NCI-H748 treated with DMSO at 0.1 percent for 48 hours (cell line): ENCODE data around the gene KIF26B.

ENCODE experiments used
- DNase-seq: peaks from one replicate; lab custom pipeline; 2025; lab: John Stamatoyannopoulos, UW

The KIF26B gene

GRCh38 chr1:245464290-245464689, 309.5 kb downstream of the KIF26B start:
- no peak for DNase-seq

GRCh38 chr1:245465666-245466065, 310.9 kb downstream of the KIF26B start:
- DNase-seq = no peak

GRCh38 chr1:245466261-245466660, 311.5 kb downstream of the KIF26B start:
- DNase-seq = no peak

- DNase-seq = no peak
Measured at GRCh38 chr1:245467804-245468203, 313.0 kb downstream of the KIF26B start.

- no peak for DNase-seq
Measured at GRCh38 chr1:245469006-245469405, 314.2 kb downstream of the KIF26B start.

GRCh38 chr1:245469734-245470133, 314.9 kb downstream of the KIF26B start:
- no peak for DNase-seq

GRCh38 chr1:245475126-245475525, 320.3 kb downstream of the KIF26B start:
- DNase-seq = no peak

- no peak for DNase-seq
Measured at GRCh38 chr1:245475961-245476516, 321.3 kb downstream of the KIF26B start.

- DNase-seq = no peak
Measured at GRCh38 chr1:245477941-245478340, 323.2 kb downstream of the KIF26B start.

GRCh38 chr1:245480393-245481120, 325.8 kb downstream of the KIF26B start:
- no peak for DNase-seq

- DNase-seq = no peak
Measured at GRCh38 chr1:245481261-245481660, 326.5 kb downstream of the KIF26B start.

- DNase-seq = no peak
Measured at GRCh38 chr1:245483247-245483646, 328.5 kb downstream of the KIF26B start.

- DNase-seq = no peak
Measured at GRCh38 chr1:245484176-245484575, 329.4 kb downstream of the KIF26B start.

GRCh38 chr1:245485996-245486395, 331.2 kb downstream of the KIF26B start:
- no peak for DNase-seq

- DNase-seq = no peak
Measured at GRCh38 chr1:245486775-245487470, 332.1 kb downstream of the KIF26B start.

- DNase-seq = no peak
Measured at GRCh38 chr1:245488346-245489129, 333.8 kb downstream of the KIF26B start.

- DNase-seq = no peak
Measured at GRCh38 chr1:245489838-245490237, 335.1 kb downstream of the KIF26B start.

- DNase-seq = no peak
Measured at GRCh38 chr1:245493029-245493428, 338.2 kb downstream of the KIF26B start.

GRCh38 chr1:245495681-245496080, 340.9 kb downstream of the KIF26B start:
- no peak for DNase-seq

- no peak for DNase-seq
Measured at GRCh38 chr1:245500546-245500945, 345.8 kb downstream of the KIF26B start.

GRCh38 chr1:245501633-245502032, 346.8 kb downstream of the KIF26B start:
- DNase-seq = no peak

- no peak for DNase-seq
Measured at GRCh38 chr1:245503548-245503947, 348.8 kb downstream of the KIF26B start.

- no peak for DNase-seq
Measured at GRCh38 chr1:245510144-245510543, 355.4 kb downstream of the KIF26B start.
